SK-N-SH treated with all-trans-retinoic acid at 6 μM for 48 hours (cell line): ENCODE results near the gene PPP3CA.

ENCODE experiments used
- ARNTL ChIP-seq: fragments of 450-650 bp; formaldehyde crosslinking; IDR thresholded peaks from 2 replicates; pipeline ENCODE4 v1.5.0; 2020; ENCODE audit warnings: low read depth, mild to moderate bottlenecking, moderate library complexity, borderline replicate concordance
- CREB5 ChIP-seq: fragments of 250-450 bp; sonication (Bioruptor Pico); IDR thresholded peaks from 2 replicates; pipeline ENCODE4 v1.5.1; 2020; ENCODE audit warnings: low read depth, mild to moderate bottlenecking, moderate library complexity
- CSDC2 ChIP-seq: fragments of 250-450 bp; sonication (Bioruptor Pico); IDR thresholded peaks from 2 replicates; pipeline ENCODE4 v1.5.0; 2020; ENCODE audit warnings: mild to moderate bottlenecking, moderate library complexity
- ESRRG ChIP-seq: fragments of 250-450 bp; sonication (Bioruptor Pico); IDR thresholded peaks from 2 replicates; pipeline ENCODE4 v1.6.1; 2021; ENCODE audit warnings: mild to moderate bottlenecking
- OSR1 ChIP-seq: fragments of 250-450 bp; sonication (Bioruptor Pico); IDR thresholded peaks from 2 replicates; pipeline ENCODE4 v1.8.0; 2022; ENCODE audit warnings: moderate library complexity, mild to moderate bottlenecking, inconsistent platforms
- PATZ1 ChIP-seq: fragments of 250-450 bp; sonication (Bioruptor Pico); IDR thresholded peaks from 2 replicates; pipeline ENCODE4 v1.8.0; 2020; ENCODE audit warnings: mild to moderate bottlenecking, moderate library complexity, borderline replicate concordance
- POU6F1 ChIP-seq: fragments of 250-450 bp; sonication (Bioruptor Pico); IDR thresholded peaks from 2 replicates; pipeline ENCODE4 v1.8.0; 2021; ENCODE audit warnings: low read depth, mild to moderate bottlenecking, moderate library complexity, borderline replicate concordance
- PPARA ChIP-seq: fragments of 250-450 bp; sonication (Bioruptor Pico); IDR thresholded peaks from 2 replicates; pipeline ENCODE4 v1.5.0; 2020; ENCODE audit warnings: mild to moderate bottlenecking, borderline replicate concordance
- RARB ChIP-seq: fragments of 250-450 bp; sonication (Bioruptor Pico); IDR thresholded peaks from 2 replicates; pipeline ENCODE4 v1.8.0; 2021; ENCODE audit warnings: mild to moderate bottlenecking, moderate library complexity
- TSHZ2 ChIP-seq: fragments of 250-450 bp; sonication (Bioruptor Pico); IDR thresholded peaks from 2 replicates; pipeline ENCODE4 v1.5.0; 2020; ENCODE audit warnings: mild to moderate bottlenecking, moderate library complexity
- ZFP30 ChIP-seq: fragments of 450-650 bp; formaldehyde crosslinking; IDR thresholded peaks from 2 replicates; pipeline ENCODE4 v1.5.0; 2022; ENCODE audit warnings: mild to moderate bottlenecking, moderate library complexity
- ZNF8 ChIP-seq: fragments of 450-650 bp; formaldehyde crosslinking; IDR thresholded peaks from 2 replicates; pipeline ENCODE4 v1.5.0; 2020; ENCODE audit warnings: mild to moderate bottlenecking, moderate library complexity

GRCh38 chr4:101037938-101038413 lies 309.4 kb downstream of the PPP3CA start:
- TF ChIP-seq ESRRG (CRISPR knock-in tag) (no peak), TSHZ2 (CRISPR knock-in tag) (no peak), ZNF8 (CRISPR knock-in tag) (no peak), ZFP30 (CRISPR knock-in tag) (no peak), RARB (CRISPR knock-in tag) (no peak), PATZ1 (CRISPR knock-in tag) (no peak), POU6F1 (CRISPR knock-in tag) (no peak), PPARA (no peak), ARNTL (CRISPR knock-in tag) (no peak), OSR1 (CRISPR knock-in tag) (no peak), CSDC2 (no peak), CREB5 (CRISPR knock-in tag) (no peak)
